Pons (tissue), 1 donor: Measurements from ENCODE around the gene ARPC1A.
A peak's percentile ranks its signal among the peaks of the same experiment; 100 is the strongest.

Source experiments
- DNase-seq: peaks from one replicate; pipeline ENCODE4 v3.0.0-alpha.2; 2016; ENCODE audit warnings: low spot score

Gene ARPC1A

GRCh38 chr7:99410635-99411034, 84.9 kb downstream of the ARPC1A start:
- DNase-seq = no peak

GRCh38 chr7:99415513-99416127, 89.9 kb downstream of the ARPC1A start:
- DNase-seq = peak; percentile 44
